Naive thymus-derived CD8-positive, alpha-beta T cell (primary cell): Measurements from ENCODE around the gene FAM114A1. TPM values are rescaled to one million over a fixed set of nuclear protein-coding genes. Genes with fewer than 3 reads are reported as not detected.
A peak's percentile ranks its signal among the peaks of the same experiment; 100 is the strongest.

Source experiments
- ATAC-seq, 2 donors: fragments of 150-1000 bp; cut with Tn5 transposase in 1 of 2; sonication (Bioruptor Pico), chemical (Tn5 transposase) in 1 of 2; 1 replicate in 1 of 2; 2 replicates in 1 of 2; pipeline ENCODE4 v1.10.0; 2021; ENCODE audit warnings: mild to moderate bottlenecking in 2 of 2, moderate library complexity in 2 of 2
- POLR2A ChIA-PET: fragments of 350-600 bp; sonication (Branson Sonifier 250); formaldehyde crosslinking; loops from one replicate; lab custom pipeline; 2021; ENCODE audit warnings: antibody characterized with exemption; lab: Charles Lee
- DNase-seq, 10 donors: peaks; one replicate each; pipeline versions ENCODE4 v3.0.0 to v3.0.0-alpha.2; 2020 to 2022
- H3K27ac Mint-ChIP-seq, 10 donors: one replicate each; pipeline ENCODE4 v1.8.0; 2020 to 2022; ENCODE audit warnings: mild to moderate bottlenecking in 10 of 10, mixed read lengths in 10 of 10, moderate library complexity in 4 of 10, inconsistent platforms in 1 of 10
- H3K27me3 Mint-ChIP-seq, 5 donors: one replicate each; pipeline ENCODE4 v1.8.0; 2021 to 2022; ENCODE audit warnings: mixed read lengths in 5 of 5
- H3K36me3 Mint-ChIP-seq, 3 donors: one replicate each; pipeline ENCODE4 v1.8.0; 2020 to 2022; ENCODE audit warnings: mixed read lengths in 3 of 3, mild to moderate bottlenecking in 2 of 3, inconsistent platforms in 1 of 3
- H3K4me1 Mint-ChIP-seq, 4 donors: one replicate each; pipeline ENCODE4 v1.8.0; 2021 to 2022; ENCODE audit warnings: mixed read lengths in 4 of 4
- H3K4me3 Mint-ChIP-seq, 10 donors: one replicate each; pipeline ENCODE4 v1.8.0; 2020 to 2022; ENCODE audit warnings: mild to moderate bottlenecking in 10 of 10, mixed read lengths in 10 of 10, moderate library complexity in 6 of 10, inconsistent platforms in 1 of 10
- H3K9me3 Mint-ChIP-seq, 9 donors: one replicate each; pipeline ENCODE4 v1.8.0; 2020 to 2022; ENCODE audit warnings: mixed read lengths in 9 of 9, mild to moderate bottlenecking in 3 of 9, inconsistent platforms in 1 of 9, moderate library complexity in 1 of 9
- polyA plus RNA-seq, 3 donors: library from polyadenylated mRNA; unstranded; fragments of 300-500 nt; fragmentation: Illumina TruSeq; gene quantifications; one replicate each; pipeline ENCODE4 v1.2.3, GENCODE V29; 2021
- total RNA-seq, 8 experiments: library from RNA in 2 of 8; stranded (reverse) in 2 of 8; gene quantifications; one replicate each; pipeline ENCODE4 v1.2.3 and lab custom pipeline; 2021 to 2026

Gene FAM114A1
- total and polyA plus RNA-seq, 5 experiments from 2014 or later = 0.34 TPM; not detected in 4

- Mint-ChIP-seq H3K27me3 (no peaks in the 10 kb centered on the region), H3K27ac (no peak overlapping the region), H3K9me3 (no peaks in the 10 kb centered on the region), H3K4me1 (peaks cover 0 to 3% (median under 1%) of the 10 kb centered on the region in 4 donors), H3K4me3 (no peak overlapping the region), H3K36me3 (no peaks in the 10 kb centered on the region)
- no peak for ATAC-seq
- DNase-seq = no peak
- POLR2A ChIA-PET = no interaction called here
Observed at GRCh38 chr4:38884254-38884653, 16.6 kb downstream of the FAM114A1 start.

DNA sequence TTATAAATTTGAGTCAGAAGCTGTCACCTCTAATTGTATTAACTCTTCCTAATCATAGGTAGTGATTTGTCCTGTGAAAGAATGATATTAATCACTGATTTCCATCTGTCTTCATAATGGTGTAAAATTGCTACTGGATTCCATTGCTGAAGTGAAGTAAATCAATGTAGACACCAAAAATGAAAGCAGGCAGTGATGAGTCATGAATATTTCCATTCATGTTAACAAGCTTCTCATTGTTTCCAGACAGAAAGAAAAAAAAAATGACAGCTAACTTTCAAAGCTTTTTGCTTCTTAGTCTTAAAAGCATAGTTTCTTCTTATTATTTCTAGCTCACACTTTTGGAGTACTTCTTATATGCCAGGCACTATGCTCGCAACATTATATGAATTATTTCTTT, 21.5 kb downstream of the FAM114A1 start:
- Mint-ChIP-seq H3K4me3 (peak overlapping the region in 2 of 10 donors; percentile 9 to 26), H3K27me3 (no peaks in the 10 kb centered on the region), H3K27ac (no peak overlapping the region), H3K4me1 (peaks cover 0 to 9% (median 2%) of the 10 kb centered on the region in 4 donors), H3K9me3 (no peaks in the 10 kb centered on the region), H3K36me3 (no peaks in the 10 kb centered on the region)
- POLR2A ChIA-PET = no interaction called here
- peak in 1 of 2 donors; percentile 25 for ATAC-seq
- DNase-seq = no peak

- H3K27ac Mint-ChIP-seq = no peak overlapping the region
- no peaks in the 10 kb centered on the region for H3K36me3 Mint-ChIP-seq
- H3K9me3 Mint-ChIP-seq = no peaks in the 10 kb centered on the region
- POLR2A ChIA-PET = no interaction called here
- H3K4me1 Mint-ChIP-seq = peaks cover 0 to 9% (median 2%) of the 10 kb centered on the region in 4 donors
- peaks cover 0 to 17% (median 0%) of the 10 kb centered on the region in 5 donors for H3K27me3 Mint-ChIP-seq
- no peak for DNase-seq
- H3K4me3 Mint-ChIP-seq = no peak overlapping the region
- ATAC-seq = no peak
Observed at GRCh38 chr4:38891051-38891983, 23.7 kb downstream of the FAM114A1 start.

- peaks cover 0 to 4% (median under 1%) of the 10 kb centered on the region in 4 donors for H3K4me1 Mint-ChIP-seq
- peaks cover 0 to 24% (median 2%) of the 10 kb centered on the region in 5 donors for H3K27me3 Mint-ChIP-seq
- ATAC-seq (no peak), DNase-seq (no peak)
- no peaks in the 10 kb centered on the region for H3K36me3 Mint-ChIP-seq
- no peaks in the 10 kb centered on the region for H3K9me3 Mint-ChIP-seq
- POLR2A ChIA-PET = interaction anchor here (0.6 kb wide), 1 partner anchor 938 kb away, joined by 3 read pairs; no protein-coding TSS in a partner anchor
- no peak overlapping the region for H3K4me3 Mint-ChIP-seq
- no peak overlapping the region for H3K27ac Mint-ChIP-seq
Observed at GRCh38 chr4:38894322-38894982, 26.8 kb downstream of the FAM114A1 start.

- Mint-ChIP-seq H3K4me3 (no peak overlapping the region), H3K4me1 (no peaks in the 10 kb centered on the region), H3K9me3 (no peaks in the 10 kb centered on the region), H3K36me3 (no peaks in the 10 kb centered on the region), H3K27me3 (peaks cover 0 to 24% (median 2%) of the 10 kb centered on the region in 5 donors), H3K27ac (no peak overlapping the region)
- no peak for DNase-seq
- POLR2A ChIA-PET = no interaction called here
- no peak for ATAC-seq
Observed at GRCh38 chr4:38896940-38897339, 29.3 kb downstream of the FAM114A1 start.

- no peaks in the 10 kb centered on the region for H3K36me3 Mint-ChIP-seq
- H3K4me1 Mint-ChIP-seq = no peaks in the 10 kb centered on the region
- H3K27me3 Mint-ChIP-seq = peaks cover 0 to 24% (median 2%) of the 10 kb centered on the region in 5 donors
- POLR2A ChIA-PET = interaction anchor here (0.5 kb wide), 1 partner anchor 501 kb away, joined by 8 read pairs; no protein-coding TSS in a partner anchor
- H3K9me3 Mint-ChIP-seq = no peaks in the 10 kb centered on the region
- ATAC-seq (no peak), DNase-seq (no peak)
- H3K27ac Mint-ChIP-seq = no peak overlapping the region
- H3K4me3 Mint-ChIP-seq = no peak overlapping the region
Observed at GRCh38 chr4:38898245-38898644, 30.6 kb downstream of the FAM114A1 start.

GRCh38 chr4:38902221-38902620, 34.6 kb downstream of the FAM114A1 start:
- Mint-ChIP-seq H3K4me3 (no peak overlapping the region), H3K36me3 (no peaks in the 10 kb centered on the region), H3K4me1 (peaks cover 0 to 6% (median 1%) of the 10 kb centered on the region in 4 donors), H3K27me3 (peaks cover 0 to 3% (median 0%) of the 10 kb centered on the region in 5 donors), H3K9me3 (no peaks in the 10 kb centered on the region), H3K27ac (no peak overlapping the region)
- POLR2A ChIA-PET = interaction anchor here (1.2 kb wide), 1 partner anchor 142 kb away, joined by 6 read pairs; no protein-coding TSS in a partner anchor
- no peak for DNase-seq
- ATAC-seq = no peak

- Mint-ChIP-seq H3K27ac (no peak overlapping the region), H3K4me3 (no peak overlapping the region), H3K36me3 (no peaks in the 10 kb centered on the region), H3K4me1 (peaks cover 0 to 6% (median 1%) of the 10 kb centered on the region in 4 donors), H3K9me3 (no peaks in the 10 kb centered on the region), H3K27me3 (peaks cover 0 to 3% (median 0%) of the 10 kb centered on the region in 5 donors)
- ATAC-seq (peak; percentile 76 to 80), DNase-seq (peak in 3 of 10 donors; percentile 41 to 55 (median 52))
- POLR2A ChIA-PET = interaction anchor here (0.7 to 1.2 kb wide), 2 partner anchors 142 to 232 kb away, joined by 5 to 6 read pairs; no protein-coding TSS in a partner anchor
Observed at GRCh38 chr4:38902695-38903094, 35.1 kb downstream of the FAM114A1 start.

GRCh38 chr4:38904090-38904666, 36.6 kb downstream of the FAM114A1 start:
- Mint-ChIP-seq H3K9me3 (no peaks in the 10 kb centered on the region), H3K4me3 (no peak overlapping the region), H3K4me1 (peaks cover 0 to 6% (median 1%) of the 10 kb centered on the region in 4 donors), H3K36me3 (no peaks in the 10 kb centered on the region), H3K27ac (no peak overlapping the region), H3K27me3 (peaks cover 0 to 3% (median 0%) of the 10 kb centered on the region in 5 donors)
- no peak for ATAC-seq
- POLR2A ChIA-PET = interaction anchor here (1.4 kb wide), 1 partner anchor 141 kb away, joined by 3 read pairs; no protein-coding TSS in a partner anchor
- DNase-seq = no peak

GRCh38 chr4:38904682-38905081, 37.1 kb downstream of the FAM114A1 start:
- H3K4me1 Mint-ChIP-seq = peaks cover 0 to 6% (median 1%) of the 10 kb centered on the region in 4 donors
- no peaks in the 10 kb centered on the region for H3K9me3 Mint-ChIP-seq

DNA sequence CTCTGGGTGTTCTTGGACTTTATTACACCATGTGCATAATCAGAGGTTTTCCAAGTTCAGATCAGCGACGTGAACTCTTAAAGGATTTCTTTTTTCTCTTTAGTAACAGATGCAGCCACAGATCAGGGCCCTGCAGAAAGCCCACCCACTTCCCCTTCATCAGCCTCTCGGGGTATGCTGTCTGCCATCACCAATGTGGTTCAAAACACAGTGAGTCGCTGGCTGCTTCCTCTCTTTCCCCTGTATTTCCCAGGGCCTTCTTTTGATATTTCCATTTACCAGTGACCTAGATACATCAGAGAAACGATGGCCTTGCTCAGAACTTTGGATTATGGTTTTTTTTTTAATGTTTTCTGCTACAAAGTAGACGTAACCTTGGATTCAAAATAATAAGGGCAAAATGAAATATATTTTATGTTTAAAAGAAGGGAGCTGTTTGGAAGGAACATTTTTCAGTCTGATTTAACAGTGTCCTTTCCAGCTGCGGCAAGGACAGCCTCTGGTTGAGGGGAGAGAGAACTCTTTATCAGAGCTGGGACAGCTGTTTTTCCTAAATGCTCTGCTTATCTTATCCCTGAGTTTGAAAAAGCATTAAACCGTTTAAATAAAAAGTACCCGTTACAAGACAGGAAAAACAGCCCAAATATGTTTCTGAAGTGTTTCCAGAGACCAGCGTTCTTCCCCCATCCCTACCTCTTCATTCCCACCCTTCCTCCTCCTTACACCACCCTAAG, 38.2 kb downstream of the FAM114A1 start:
- Mint-ChIP-seq H3K27me3 (peaks cover 0 to 1% (median 0%) of the 10 kb centered on the region in 5 donors), H3K9me3 (no peaks in the 10 kb centered on the region), H3K27ac (peak overlapping the region in 4 of 10 donors; percentile 18 to 52 (median 37)), H3K4me3 (no peak overlapping the region), H3K4me1 (peaks cover 0 to 6% (median 1%) of the 10 kb centered on the region in 4 donors), H3K36me3 (no peaks in the 10 kb centered on the region)
- ATAC-seq = peak in 1 of 2 donors; percentile 20
- POLR2A ChIA-PET = no interaction called here
- DNase-seq = no peak

More at GRCh38 chr4:38904682-38905081, 37.1 kb downstream of the FAM114A1 start:
- ATAC-seq (no peak), DNase-seq (no peak)
- Mint-ChIP-seq H3K4me3 (no peak overlapping the region), H3K27me3 (peaks cover 0 to 3% (median 0%) of the 10 kb centered on the region in 5 donors), H3K27ac (no peak overlapping the region), H3K36me3 (no peaks in the 10 kb centered on the region)
- POLR2A ChIA-PET = interaction anchor here (1.4 kb wide), 1 partner anchor 141 kb away, joined by 3 read pairs; no protein-coding TSS in a partner anchor
